ENCODE data around the gene SLC23A1. TPM values are rescaled to one million over a fixed set of nuclear protein-coding genes. Genes with fewer than 3 reads are reported as not detected.
A peak's percentile ranks its signal among the peaks of the same experiment; 100 is the strongest.

The SLC23A1 gene
- total RNA-seq, 2 donors from 2014 or later: 5.0 to 7.0 TPM

DNA sequence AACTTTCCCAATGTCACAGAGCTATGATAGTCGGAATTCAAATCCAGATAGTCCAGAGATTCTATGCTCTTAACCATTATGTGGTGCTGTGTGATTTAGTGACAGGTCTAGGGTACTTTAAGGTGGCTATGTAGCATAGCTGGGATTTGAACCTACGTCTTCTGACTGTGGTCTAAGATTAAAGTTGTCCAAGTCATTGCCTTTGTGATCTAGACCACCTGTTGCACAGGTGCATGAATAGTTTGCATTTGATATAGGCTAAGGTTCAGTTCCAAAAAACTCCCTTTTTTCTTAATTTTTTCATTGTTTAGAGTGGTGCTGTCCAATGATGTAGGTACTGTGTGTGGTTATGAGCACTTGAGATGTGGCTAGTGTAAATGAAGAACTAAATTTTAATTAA, 38.9 kb downstream of the SLC23A1 start:
- no peak overlapping the region for H3K4me3 ChIP-seq
- no peak overlapping the region for H3K27ac ChIP-seq
- no peaks in the 10 kb centered on the region for H3K36me3 ChIP-seq
- H3K9ac ChIP-seq (ENCODE audit: low read depth in 2 of 2, low read length in 2 of 2): no peak overlapping the region
- TF ChIP-seq, protein P1, sequence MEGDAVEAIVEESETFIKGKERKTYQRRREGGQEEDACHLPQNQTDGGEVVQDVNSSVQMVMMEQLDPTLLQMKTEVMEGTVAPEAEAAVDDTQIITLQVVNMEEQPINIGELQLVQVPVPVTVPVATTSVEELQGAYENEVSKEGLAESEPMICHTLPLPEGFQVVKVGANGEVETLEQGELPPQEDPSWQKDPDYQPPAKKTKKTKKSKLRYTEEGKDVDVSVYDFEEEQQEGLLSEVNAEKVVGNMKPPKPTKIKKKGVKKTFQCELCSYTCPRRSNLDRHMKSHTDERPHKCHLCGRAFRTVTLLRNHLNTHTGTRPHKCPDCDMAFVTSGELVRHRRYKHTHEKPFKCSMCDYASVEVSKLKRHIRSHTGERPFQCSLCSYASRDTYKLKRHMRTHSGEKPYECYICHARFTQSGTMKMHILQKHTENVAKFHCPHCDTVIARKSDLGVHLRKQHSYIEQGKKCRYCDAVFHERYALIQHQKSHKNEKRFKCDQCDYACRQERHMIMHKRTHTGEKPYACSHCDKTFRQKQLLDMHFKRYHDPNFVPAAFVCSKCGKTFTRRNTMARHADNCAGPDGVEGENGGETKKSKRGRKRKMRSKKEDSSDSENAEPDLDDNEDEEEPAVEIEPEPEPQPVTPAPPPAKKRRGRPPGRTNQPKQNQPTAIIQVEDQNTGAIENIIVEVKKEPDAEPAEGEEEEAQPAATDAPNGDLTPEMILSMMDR (IDR thresholded peaks at IDR 0.05): no peak
- DNase-seq: no peak
- H3K27me3 ChIP-seq: no peaks in the 10 kb centered on the region
- H3K9me3 ChIP-seq: no peaks in the 10 kb centered on the region
- intact Hi-C loops (cut with DNase I): loop anchor here (5.0 kb wide), 2 partner anchors 47 to 48 kb away; no protein-coding TSS in a partner anchor
- H3K4me1 ChIP-seq: peaks cover 10% of the 10 kb centered on the region

DNA sequence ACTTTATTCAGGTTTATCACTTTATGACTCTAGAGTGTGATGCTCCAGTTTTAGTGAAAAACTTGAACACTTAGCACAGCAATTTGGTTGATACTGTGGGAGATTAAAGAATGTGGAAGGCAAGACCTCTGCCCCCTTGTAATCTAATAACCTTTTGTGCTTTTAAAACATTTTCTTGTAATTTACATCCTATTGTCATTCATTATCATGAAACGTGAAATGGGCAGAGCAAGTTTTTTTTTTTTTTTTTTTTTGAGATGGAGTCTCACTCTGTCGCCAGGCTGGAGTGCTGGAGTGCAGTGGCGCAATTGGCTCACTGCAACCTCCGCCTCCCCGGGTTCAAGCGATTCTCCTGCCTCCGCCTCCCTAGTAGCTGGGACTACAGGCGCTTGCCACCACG, 39.6 kb downstream of the SLC23A1 start:
- H3K4me1 ChIP-seq: peaks cover 10% of the 10 kb centered on the region
- no peaks in the 10 kb centered on the region for H3K9me3 ChIP-seq
- intact Hi-C loops (cut with DNase I): loop anchor here (5.0 kb wide), 2 partner anchors 46 to 49 kb away; no protein-coding TSS in a partner anchor
- no peak for DNase-seq
- peak overlapping the region; percentile 57 for H3K4me3 ChIP-seq
- no peaks in the 10 kb centered on the region for H3K36me3 ChIP-seq
- TF ChIP-seq, protein P1 (IDR thresholded peaks at IDR 0.05): no peak
- peak overlapping the region in 1 of 2 donors; percentile 100 for H3K9ac ChIP-seq (ENCODE audit: low read depth in 2 of 2, low read length in 2 of 2)
- no peaks in the 10 kb centered on the region for H3K27me3 ChIP-seq
- no peak overlapping the region for H3K27ac ChIP-seq

DNA sequence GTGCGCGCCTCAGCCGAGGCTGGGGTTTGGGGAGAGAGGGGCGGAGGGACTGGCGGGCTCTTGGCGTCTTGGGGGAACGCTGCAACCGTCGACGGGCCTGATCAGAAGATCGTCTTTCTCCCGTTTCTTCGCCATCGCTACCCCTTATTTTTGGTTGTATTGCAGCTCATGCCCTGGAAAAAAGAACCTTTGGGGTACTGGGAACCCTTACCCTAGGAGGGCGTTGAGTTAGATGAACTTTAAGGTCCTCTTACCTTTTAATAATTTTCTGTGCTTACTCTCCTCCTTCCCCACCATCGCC, 40.7 kb downstream of the SLC23A1 start:
- no peaks in the 10 kb centered on the region for H3K36me3 ChIP-seq
- peak overlapping the region; percentile 84 for H3K27ac ChIP-seq
- H3K9ac ChIP-seq (ENCODE audit: low read depth in 2 of 2, low read length in 2 of 2): peak overlapping the region; percentile 94 to 100
- intact Hi-C loops (cut with DNase I): loop anchor here (5.0 kb wide), 2 partner anchors 45 to 50 kb away; no protein-coding TSS in a partner anchor
- no peak for DNase-seq
- peak overlapping the region; percentile 57 for H3K4me3 ChIP-seq
- no peaks in the 10 kb centered on the region for H3K9me3 ChIP-seq
- TF ChIP-seq, protein P1 (IDR thresholded peaks at IDR 0.05): no peak
- H3K4me1 ChIP-seq: peaks cover 10% of the 10 kb centered on the region
- no peaks in the 10 kb centered on the region for H3K27me3 ChIP-seq

DNA sequence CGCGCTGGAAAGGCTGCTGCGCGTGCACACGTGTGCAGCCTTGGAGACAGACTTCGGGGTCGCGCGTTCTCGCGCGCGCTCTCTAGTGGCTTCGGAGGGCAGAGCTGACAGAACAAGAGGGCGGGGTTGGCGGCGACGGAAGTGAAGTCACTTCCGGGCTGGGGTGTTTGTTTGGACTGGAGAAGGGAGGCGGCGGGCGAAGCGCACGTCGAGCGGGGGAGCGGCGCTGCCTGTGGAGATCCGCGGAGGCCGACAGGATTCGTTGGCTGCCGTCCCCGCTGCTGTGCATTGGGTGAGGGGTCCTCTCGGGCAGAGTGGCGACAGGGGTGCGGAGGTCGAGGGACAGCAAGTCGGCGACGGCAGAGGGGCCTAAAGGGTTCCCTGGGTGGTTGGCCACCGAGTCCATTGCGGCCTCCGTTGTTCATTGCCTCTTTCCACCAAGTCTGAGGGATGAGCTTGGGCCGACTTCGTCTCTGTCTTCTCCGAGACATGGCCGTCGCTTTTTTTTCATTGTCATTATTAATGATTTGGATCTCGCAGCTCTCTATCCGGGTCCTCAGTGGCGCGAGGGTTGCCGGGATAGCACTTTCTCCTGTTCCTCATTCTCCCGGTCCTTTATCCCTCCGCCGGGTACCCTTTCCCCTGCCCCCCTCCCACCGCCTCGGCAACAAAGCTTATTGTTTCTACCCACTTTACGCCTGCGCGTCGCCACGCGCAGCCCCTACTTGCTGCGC, 41.2 kb downstream of the SLC23A1 start, which contains the start of gene PAIP2:
TSS of gene PAIP2 (plus strand) at position 166 of the 734 bp plus-strand sequence. CDS start 21,931 bp downstream, outside the sequence.
- no peaks in the 10 kb centered on the region for H3K27me3 ChIP-seq
- peak; percentile 99 for DNase-seq
- peak within 1 kb of the TSS; percentile 94 to 100 for H3K9ac ChIP-seq (ENCODE audit: low read depth in 2 of 2, low read length in 2 of 2)
- intact Hi-C loops (cut with DNase I): loop anchor here (5.0 kb wide), 2 partner anchors 45 to 50 kb away; no protein-coding TSS in a partner anchor
- peaks cover 10% of the 10 kb centered on the region for H3K4me1 ChIP-seq
- peak within 1 kb of the TSS; percentile 57 for H3K4me3 ChIP-seq
- no peaks in the 10 kb centered on the region for H3K36me3 ChIP-seq
- peak within 1 kb of the TSS; percentile 84 for H3K27ac ChIP-seq
- TF ChIP-seq, protein P1 (IDR thresholded peaks at IDR 0.05): peak; percentile 60
- no peaks in the 10 kb centered on the region for H3K9me3 ChIP-seq

DNA sequence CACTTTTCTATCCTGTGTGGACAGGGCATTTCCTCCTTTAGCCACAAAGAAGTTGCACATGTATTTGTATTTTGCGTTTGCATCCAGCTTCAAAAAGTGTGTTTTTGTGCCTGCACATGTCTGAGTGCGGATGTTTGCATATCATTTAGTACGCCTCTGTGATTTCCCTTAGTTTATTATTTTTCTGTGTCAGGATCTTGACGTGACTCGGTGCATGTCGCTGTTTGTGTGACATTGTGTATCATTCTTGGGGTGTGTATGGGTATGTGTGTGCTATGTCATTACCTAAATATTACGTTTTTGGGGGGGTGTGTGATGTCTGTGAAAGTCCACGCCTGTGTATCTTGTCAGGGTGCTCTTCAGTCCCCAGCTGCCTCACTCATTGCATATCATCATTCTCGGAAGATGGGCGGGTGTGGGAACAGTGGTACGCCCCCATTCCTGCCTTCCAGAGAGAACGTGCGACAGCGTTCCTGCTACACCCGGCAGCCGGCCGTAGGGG, 41.9 kb downstream of the SLC23A1 start:
- H3K9ac ChIP-seq (ENCODE audit: low read depth in 2 of 2, low read length in 2 of 2): peak overlapping the region in 1 of 2 donors; percentile 100
- no peaks in the 10 kb centered on the region for H3K9me3 ChIP-seq
- no peaks in the 10 kb centered on the region for H3K36me3 ChIP-seq
- H3K27ac ChIP-seq: peak overlapping the region; percentile 84
- intact Hi-C loops (cut with DNase I): loop anchor here (5.0 kb wide), 2 partner anchors 44 to 51 kb away; no protein-coding TSS in a partner anchor
- H3K27me3 ChIP-seq: no peaks in the 10 kb centered on the region
- H3K4me1 ChIP-seq: peaks cover 10% of the 10 kb centered on the region
- TF ChIP-seq, protein P1 (IDR thresholded peaks at IDR 0.05): no peak
- H3K4me3 ChIP-seq: peak overlapping the region; percentile 57
- DNase-seq: no peak
